ENCODE data around the gene NTRK2.

The NTRK2 gene

GRCh38 chr9:84978661-84979060, 309.1 kb downstream of the NTRK2 start:
- no peak for DNase-seq (ENCODE audit: low spot score)

- DNase-seq (ENCODE audit: low spot score): no peak
These were observed 314.2 kb downstream of the NTRK2 start for GRCh38 chr9:84983749-84984148.

- DNase-seq (ENCODE audit: low spot score): no peak
These were observed 319.1 kb downstream of the NTRK2 start for GRCh38 chr9:84988621-84989020.

GRCh38 chr9:84990416-84990815, 320.9 kb downstream of the NTRK2 start:
- DNase-seq (ENCODE audit: low spot score): no peak

- DNase-seq (ENCODE audit: low spot score): no peak
These were observed 321.5 kb downstream of the NTRK2 start for GRCh38 chr9:84990850-84991513.

GRCh38 chr9:84991514-84991870, 322.0 kb downstream of the NTRK2 start:
- DNase-seq (ENCODE audit: low spot score): no peak

- DNase-seq (ENCODE audit: low spot score): no peak
These were observed 322.9 kb downstream of the NTRK2 start for GRCh38 chr9:84992381-84992780.

GRCh38 chr9:84993105-84993504, 323.6 kb downstream of the NTRK2 start:
- DNase-seq (ENCODE audit: low spot score): no peak

- DNase-seq (ENCODE audit: low spot score): no peak
These were observed 326.5 kb downstream of the NTRK2 start for GRCh38 chr9:84996029-84996428.

- no peak for DNase-seq (ENCODE audit: low spot score)
These were observed 327.2 kb downstream of the NTRK2 start for GRCh38 chr9:84996716-84997115.

GRCh38 chr9:84997472-84997871, 327.9 kb downstream of the NTRK2 start:
- no peak for DNase-seq (ENCODE audit: low spot score)

- no peak for DNase-seq (ENCODE audit: low spot score)
These were observed 329.1 kb downstream of the NTRK2 start for GRCh38 chr9:84998639-84999038.

GRCh38 chr9:84999788-85000187, 330.3 kb downstream of the NTRK2 start:
- no peak for DNase-seq (ENCODE audit: low spot score)

GRCh38 chr9:85001925-85002324, 332.4 kb downstream of the NTRK2 start:
- DNase-seq (ENCODE audit: low spot score): no peak

- no peak for DNase-seq (ENCODE audit: low spot score)
These were observed 335.4 kb downstream of the NTRK2 start for GRCh38 chr9:85004818-85005413.

- no peak for DNase-seq (ENCODE audit: low spot score)
These were observed 338.2 kb downstream of the NTRK2 start for GRCh38 chr9:85007748-85008147.

- no peak for DNase-seq (ENCODE audit: low spot score)
These were observed 338.7 kb downstream of the NTRK2 start for GRCh38 chr9:85008215-85008614.

GRCh38 chr9:85009251-85009650, 339.7 kb downstream of the NTRK2 start:
- DNase-seq (ENCODE audit: low spot score): no peak

- no peak for DNase-seq (ENCODE audit: low spot score)
These were observed 344.2 kb downstream of the NTRK2 start for GRCh38 chr9:85013703-85014102.

GRCh38 chr9:85014292-85014691, 344.8 kb downstream of the NTRK2 start:
- no peak for DNase-seq (ENCODE audit: low spot score)

- DNase-seq (ENCODE audit: low spot score): no peak
These were observed 347.0 kb downstream of the NTRK2 start for GRCh38 chr9:85016384-85017006.

- DNase-seq (ENCODE audit: low spot score): no peak
These were observed 351.3 kb downstream of the NTRK2 start for GRCh38 chr9:85020791-85021190.

- no peak for DNase-seq (ENCODE audit: low spot score)
These were observed 352.2 kb downstream of the NTRK2 start for GRCh38 chr9:85021686-85022085.

- no peak for DNase-seq (ENCODE audit: low spot score)
These were observed 354.8 kb downstream of the NTRK2 start for GRCh38 chr9:85024374-85024773.

All from AG08396 (cell line).